Stimulated activated naive CD4-positive, alpha-beta T cell (primary cell): ENCODE data around the gene ENGASE.
"Not testable (repeated sequence)": the region's sequence is repeated elsewhere in the genome, so short reads cannot be mapped to it uniquely, and the experiment has no call there.

Experiments used
- DNase-seq, 6 experiments: peaks; one replicate each; lab custom pipeline; 2025; lab: John Stamatoyannopoulos, UW

Gene ENGASE

DNA sequence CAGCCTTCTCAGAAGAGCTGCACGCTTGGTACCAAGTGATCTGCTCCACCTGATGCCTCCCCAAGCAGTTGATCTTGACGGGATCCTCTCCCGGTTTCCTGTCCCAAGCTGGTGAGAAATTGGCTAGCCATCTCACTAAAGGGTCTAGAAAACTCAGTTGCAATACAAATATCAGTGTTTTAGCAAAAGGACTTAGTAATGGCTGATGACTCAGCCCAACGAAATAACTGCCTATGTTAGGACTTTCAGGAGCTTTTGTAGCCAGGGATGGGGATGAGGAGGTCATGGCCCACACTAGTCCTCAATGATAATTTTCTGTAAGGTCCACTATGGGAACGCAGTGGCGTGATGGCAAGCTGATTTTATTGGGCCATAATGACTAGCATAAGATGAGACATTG lies 23.3 kb upstream of the ENGASE start:
- no peak for DNase-seq

DNA sequence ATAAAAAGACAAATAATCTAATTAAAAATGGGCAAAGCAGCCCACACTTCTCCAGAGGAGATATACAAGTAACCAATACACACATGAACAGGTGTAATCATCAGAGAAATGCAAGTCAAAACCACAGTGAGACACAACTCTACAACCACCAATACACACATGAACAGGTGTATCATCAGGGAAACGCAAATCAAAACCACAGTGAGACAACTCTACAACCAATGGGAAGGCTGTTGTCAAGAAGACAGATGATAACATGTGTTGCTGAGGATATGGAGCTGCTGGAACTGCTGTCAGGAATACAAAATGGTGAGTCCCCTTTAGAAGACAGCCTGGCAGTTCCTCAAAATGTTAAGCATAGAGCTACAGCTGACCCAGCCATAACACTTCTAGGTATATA lies 22.5 kb upstream of the ENGASE start:
- no peak for DNase-seq

DNA sequence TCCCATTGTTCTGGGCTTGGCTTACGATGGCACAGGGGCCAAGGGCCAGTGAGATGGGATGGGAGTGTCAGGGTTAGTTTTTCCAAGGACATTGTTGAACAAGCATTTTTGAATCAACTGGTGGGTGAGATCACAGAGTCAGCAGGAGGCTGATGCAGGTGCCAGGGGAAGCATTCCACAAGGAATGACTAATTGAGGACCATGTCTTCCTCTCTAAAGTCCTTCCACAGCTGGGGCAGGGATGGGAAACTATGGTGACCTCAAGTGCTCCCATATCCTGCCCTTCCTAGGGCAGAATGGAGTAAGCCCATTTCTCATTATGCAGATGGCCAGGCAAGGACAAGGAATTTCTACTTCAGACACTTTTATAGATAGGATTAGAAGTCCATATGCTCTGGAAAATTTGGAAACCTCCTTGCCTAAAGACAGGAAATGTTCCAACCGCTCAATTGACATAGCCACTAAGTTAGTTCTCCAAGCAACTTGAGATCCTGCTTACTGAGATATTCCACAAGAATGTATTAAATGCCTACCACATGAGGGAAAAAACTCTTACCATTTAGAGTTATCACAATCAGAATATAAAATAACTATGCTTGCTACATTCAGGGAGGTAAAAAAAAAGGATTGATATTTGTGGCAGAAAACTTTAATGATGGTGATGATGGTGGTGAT lies 21.2 kb upstream of the ENGASE start:
- DNase-seq = no peak

DNA sequence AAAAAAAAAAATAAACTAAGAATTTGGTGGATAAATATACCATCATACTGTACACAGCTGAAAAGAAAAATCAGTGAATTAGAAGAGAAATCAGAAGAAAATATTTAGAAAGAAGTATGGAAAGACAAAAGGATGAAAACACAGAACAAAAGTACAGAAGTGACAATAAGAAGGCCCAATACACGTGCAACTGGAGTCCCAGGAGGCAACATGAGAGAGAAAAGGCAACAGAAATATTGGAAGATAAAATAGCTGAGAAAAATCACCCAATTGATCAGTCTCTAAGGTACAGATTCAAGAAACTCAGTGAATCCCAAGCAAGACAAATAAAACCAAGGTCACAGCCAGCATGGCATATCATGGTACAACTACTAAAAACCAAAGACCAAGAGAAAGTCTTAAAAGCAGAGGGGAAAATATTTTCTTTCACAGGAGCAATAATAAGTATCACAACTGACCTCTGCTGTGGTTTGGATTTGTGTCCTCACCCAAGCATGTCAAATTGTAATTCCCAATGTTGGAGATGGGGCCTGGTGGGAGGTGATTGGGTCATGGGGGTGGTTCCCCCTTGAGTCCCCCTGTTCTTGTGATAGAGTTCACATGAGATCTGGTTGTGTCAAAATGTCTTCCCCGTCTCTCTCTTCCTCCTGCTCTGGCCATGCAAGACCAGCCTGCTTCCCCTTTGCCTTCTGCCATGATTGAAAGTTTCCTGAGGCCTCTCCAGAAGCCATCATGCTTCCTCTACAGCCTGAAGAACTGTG lies 20.2 kb upstream of the ENGASE start:
- DNase-seq = no peak

DNA sequence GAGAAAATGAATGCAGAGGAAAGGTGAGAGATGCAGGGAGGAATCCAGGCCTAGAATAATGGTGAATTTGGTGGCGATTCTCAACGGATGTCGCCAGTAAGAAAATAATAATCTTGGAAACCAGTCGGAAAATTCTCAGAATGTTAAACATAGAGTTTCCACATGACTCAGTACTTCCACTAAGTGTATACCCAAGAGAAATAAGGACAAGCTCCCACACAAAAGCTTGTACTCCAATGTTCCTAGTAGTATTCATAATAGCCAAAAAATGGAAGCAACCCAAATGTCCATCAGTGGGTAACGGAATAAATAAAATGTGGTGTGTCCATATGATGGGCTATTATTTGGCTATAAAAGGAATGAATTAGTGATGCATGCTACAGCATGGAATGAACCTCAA lies 19.4 kb upstream of the ENGASE start:
- no peak for DNase-seq

DNA sequence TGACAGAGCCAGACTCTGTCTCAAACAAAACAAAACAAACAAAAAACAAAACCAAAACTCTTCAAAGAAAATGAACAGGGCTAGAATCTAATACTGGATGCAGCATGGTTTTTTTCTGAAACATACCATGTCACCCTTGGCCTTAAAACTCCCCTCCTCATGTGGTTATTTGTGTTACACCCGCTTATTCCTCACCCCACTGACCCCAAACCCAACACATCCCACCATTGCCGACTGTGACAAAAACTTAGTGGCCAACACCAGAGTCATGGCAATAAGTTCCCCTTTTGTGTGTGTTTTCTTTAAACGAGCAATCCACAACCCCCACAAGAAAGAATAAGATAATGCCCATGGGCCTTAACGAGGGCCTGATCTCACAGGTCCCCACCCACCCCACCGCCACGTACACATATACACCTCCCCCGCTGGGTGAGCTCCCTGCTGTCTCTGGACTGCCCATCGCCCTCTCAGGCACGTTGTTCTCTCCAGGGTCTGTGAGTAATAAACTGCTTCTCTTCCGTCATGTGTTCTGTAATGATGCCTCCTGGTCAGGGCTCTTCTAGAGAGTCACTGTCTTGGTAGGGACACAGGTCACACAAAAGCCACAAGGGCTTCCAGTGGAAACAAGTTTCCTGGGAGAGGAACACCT lies 16.8 kb upstream of the ENGASE start:
- DNase-seq = no peak

DNA sequence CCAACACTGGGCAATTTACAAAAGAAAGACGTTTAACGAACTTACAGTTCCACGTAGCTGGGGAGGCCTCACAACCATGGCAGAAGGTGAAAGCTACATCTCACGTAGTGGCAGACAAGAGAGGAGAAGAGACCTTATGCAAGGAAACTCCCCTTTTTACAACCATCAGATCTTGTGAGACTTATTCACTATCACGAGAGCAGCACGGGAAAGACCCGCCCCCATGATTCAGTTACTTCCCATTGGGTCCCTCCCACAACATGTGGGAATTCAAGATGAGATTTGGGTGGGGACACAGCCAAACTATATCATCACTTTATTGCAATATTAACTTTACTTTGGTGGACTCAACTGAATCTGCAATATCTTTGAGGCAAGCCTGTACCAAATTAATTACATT lies 11.9 kb upstream of the ENGASE start:
- DNase-seq = no peak

DNA sequence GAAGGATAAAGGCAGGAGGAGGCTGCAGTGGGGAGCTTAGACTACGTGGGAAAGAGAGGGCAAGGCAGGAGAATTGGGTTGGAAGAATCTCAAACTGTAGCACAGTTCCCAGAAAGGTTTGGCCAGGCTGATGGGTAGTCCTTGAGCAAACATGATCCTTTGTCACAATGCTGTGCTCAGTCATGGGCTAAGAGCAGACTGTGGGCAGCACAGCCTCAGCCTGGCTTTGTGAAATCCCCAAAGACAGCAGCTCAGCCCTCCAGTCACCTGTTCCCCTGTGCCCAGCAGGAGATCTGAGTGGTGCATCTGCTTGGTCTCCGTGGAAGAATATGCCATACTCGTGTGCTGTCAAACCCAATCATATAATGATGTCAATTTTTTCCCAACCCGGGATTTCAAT lies 10.6 kb upstream of the ENGASE start:
- no peak for DNase-seq

DNA sequence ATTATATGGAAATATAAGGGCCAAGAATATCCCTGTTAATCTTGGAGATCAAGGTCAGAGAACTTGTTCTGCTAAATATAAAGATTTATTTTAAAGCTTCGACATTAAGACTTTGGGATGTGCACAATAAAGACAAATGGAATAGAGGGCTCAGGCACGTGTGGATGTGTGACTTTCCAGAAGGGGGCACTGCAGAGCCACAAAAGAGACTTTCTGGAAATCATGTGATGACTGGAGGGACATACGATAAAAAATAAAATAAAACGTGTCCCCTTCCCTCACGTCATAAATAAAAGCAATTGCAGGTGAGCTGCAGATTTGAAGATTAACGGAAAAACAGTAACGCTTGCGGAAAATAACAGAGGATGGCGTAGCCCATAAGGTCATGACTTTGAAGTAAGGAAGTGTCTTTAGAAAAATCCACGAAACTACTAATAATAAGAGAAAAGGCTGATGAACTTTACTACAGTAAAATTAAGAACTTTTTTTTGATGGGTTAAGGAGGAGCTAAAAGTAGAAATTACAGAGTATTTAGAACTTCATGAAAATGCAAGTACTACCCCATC lies 9.4 kb upstream of the ENGASE start:
- peak in 5 of 6 experiments; percentile 26 to 66 (median 54) for DNase-seq

DNA sequence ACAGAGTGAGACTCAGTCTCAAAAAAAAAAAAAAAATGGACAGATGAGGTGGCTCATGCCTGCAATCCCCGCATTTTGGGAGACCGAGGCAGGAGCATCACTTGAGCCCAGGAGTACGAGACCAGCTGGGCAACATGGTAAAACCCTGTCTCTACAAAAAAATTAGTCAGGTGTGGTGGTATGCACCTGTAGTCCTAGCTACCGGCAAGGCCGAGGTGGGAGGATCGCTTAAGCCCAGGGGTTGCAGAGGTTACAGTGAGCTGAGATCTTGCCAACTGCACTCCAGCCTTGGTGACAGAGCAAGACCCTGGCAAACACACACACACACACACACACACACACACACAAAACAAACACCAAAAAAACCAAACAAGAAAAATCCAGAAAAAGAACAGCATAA lies 7.7 kb upstream of the ENGASE start:
- DNase-seq = no peak

DNA sequence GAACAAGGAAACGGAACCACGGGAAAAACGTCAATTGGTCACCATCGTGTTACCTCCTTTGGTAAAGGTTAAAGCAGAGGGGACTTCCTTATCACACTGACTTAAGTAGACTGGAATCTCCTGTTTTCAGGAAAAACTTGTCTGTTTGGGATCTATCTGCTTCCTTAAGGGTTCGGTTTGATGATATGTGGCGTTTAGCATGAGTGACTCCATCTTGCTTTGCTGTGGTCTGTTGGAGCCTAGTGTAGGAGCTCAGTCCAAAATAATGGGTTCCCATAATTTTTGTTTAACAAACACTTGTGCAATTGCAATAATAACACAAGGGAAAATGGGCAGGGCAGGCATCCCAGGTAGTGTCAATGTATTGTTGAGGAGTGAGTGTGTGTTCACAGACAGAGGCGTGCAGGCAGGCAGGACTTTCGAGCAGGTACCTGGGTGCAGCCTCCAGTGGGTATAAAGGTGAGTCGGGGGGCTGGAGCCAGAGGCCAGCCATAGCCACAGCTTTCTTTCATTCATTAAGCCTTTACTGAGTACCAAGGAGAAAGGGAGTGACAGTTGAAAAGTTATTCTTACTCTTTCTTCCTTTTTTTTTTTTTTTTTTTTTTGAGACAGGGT lies 4.3 kb upstream of the ENGASE start:
- DNase-seq = no peak

DNA sequence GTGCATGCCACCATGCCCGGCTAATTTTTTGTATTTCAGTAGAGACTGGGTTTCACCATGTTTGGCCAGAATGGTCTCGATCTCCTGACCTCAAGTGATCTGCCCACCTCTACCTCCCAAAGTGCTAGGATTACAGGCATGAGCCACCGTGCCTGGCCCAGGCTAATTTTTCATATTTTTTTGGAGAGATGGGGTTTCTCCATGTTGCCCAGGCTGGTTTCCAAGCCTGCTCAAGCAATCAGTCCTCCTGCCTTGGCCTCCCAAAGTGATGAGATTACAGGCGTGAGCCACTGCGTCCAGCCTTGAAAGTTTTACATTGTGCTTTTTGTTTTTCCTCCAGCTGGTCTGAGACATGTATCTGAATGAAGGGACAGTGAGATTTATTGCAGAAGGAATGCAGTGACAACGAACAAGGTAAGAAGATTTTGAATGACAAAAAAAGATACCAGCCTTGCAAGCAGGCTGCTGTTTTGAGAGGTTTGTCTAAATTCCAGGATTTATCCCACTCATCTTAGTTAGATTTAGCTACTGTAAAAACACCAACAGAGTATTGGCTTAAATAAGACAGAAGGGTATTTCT lies 3.4 kb upstream of the ENGASE start:
- no peak for DNase-seq

DNA sequence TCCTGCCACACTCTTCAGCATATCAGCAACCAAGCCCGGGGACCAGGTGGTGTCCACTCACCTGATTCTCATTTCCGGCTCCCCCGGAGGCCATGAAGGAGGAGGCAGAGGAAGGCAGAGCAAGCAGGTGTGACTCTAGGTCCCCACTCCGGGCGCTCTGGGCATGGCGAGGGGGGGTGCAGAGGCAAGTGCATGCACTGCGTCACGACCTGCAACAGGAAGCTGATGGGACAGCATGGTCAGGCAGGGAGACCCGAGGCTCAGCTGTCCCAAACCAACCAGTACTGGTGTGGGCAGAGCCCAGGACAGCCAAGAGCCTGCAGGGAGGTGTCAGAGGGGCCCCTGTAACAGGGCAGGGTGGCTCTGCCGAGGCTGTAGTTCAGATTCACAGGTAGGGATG lies 2.1 kb upstream of the ENGASE start:
- no peak for DNase-seq

DNA sequence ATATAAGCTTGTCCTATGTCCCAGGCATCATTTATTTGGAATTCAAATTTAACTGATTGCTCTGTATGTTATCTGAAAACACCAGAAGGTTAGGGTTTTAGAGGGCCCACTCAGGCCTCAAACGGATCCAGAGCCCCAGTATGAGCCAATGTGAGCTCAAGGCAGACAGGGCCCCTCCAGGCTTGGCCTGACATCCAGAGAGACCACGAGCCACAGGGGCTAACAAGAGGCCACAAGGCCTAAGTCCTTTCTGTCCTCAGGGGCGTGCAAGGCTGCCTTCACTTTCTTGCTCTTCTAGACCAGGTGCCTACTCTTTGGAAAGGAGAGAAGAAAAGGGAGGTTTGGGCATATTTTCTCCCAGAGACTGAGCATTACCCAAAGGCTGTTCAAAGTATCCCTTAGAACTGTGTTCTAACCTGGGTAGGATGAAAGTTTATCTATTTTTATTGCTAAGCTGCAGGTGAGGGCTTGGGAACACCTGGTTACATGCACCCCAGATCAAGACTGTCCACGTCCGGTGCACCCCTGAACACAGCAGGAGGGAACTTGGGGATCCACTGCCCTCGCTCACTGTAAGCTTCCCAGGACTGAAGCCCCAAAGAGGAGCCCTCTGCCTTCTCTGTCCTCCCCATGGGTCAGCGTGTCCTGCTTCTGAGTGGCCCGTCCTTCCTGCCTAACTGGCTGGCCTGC lies 1.5 kb upstream of the ENGASE start:
- DNase-seq = no peak

DNA sequence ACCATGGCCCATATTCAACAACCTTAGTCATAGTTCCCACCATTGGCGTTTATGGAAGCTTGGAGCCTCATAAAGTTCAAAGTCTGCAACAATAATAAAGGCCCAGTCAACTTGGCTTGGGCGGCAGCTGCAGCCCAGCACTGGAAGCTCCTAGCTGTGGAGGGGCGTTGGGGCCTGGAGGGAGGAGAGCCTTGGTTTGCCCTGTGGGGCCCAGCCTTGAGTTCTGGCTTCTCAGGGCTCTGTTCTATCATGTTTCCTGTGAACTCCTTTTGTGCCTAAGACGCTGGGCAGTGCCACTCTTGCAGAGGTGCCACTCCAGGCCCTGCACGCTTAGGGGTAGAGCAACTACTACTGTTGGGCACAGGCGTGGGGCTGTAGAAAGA lies 927 bp upstream of the ENGASE start:
- DNase-seq = no peak

DNA sequence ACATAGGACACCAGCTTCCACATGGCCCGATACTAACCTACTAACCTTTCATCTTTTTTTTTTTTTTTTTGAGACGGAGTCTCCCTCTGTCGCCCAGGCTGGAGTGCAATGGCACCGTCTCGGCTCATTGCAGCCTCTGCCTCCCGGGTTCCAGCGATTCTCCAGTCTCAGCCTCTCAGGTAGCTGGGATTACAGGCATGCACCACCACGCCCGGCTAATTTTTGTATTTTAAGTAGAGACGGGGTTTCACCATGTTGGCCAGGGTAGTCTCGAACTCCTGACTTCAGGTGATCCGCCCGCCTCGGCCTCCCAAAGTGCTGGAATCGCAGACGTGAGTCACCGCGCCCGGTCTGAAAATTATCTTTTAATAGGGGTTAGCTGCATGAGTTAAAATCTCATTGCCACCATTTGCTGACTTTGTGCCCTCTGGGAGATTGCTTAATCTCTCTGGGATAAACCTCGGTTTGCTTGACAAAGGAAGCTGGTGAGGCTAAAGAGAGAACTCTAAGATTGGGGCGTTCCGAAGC lies 439 bp upstream of the ENGASE start:
- DNase-seq = not testable (repeated sequence)

DNA sequence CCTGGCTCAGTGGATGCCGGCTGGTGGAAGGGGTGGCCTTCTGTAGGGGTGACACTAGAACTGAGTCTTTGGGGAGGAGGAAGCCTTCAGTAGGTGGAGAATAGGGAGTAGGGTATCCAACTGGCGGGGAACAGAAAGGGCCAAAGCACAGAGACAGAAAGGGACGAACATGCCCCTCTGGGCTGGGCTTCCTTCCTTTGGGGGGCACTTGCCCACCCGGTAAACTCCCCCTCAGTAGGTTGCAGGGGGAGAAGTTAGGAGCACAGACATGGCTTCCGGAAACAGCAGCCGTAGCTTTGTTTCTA lies 774 bp downstream of the ENGASE start:
- peak in 5 of 6 experiments; percentile 4 to 49 (median 28) for DNase-seq

DNA sequence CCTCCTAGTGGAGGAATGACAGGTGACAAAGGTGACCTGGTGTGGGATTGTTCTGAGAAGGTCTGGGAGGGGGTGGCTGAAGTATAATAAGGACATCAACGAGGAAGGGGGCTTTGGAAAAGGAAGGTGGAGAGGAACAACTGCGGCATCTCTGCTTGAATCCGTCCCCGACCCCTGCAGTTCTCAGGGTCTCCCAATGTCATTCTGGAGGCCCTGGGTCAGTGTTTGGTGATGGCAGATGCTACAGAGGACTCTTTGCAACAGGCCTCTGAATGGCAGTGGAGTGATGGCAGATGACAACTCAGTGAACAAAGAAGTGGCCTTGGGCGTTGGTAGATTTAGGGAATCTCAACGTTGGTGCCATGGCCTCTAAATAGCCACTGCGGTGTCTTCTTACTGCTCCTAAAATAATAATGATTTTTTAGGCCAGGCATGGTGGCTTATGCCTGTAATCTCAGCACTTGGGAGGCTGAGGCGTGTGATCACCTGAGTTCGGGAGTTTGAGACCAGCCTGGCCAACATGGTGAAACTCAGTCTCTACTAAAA lies 1.3 kb downstream of the ENGASE start:
- no peak for DNase-seq

DNA sequence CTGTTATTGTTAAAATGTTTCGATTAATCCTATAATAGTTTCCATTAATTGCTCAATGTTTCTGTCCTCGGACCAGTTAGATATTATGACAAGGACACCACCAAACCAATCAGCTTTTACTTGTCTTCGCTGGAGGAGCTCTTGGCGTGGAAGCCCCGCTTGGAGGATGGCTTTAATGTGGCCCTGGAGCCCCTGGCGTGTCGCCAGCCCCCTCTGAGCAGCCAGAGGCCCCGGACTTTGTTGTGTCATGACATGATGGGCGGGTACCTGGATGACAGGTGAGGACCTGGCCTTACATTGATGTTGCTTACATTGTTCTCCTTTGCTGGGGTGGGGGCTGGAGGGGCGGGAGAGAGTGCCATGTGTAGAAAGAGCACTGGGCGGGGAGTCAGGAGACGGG lies 3.0 kb downstream of the ENGASE start:
- DNase-seq = no peak

DNA sequence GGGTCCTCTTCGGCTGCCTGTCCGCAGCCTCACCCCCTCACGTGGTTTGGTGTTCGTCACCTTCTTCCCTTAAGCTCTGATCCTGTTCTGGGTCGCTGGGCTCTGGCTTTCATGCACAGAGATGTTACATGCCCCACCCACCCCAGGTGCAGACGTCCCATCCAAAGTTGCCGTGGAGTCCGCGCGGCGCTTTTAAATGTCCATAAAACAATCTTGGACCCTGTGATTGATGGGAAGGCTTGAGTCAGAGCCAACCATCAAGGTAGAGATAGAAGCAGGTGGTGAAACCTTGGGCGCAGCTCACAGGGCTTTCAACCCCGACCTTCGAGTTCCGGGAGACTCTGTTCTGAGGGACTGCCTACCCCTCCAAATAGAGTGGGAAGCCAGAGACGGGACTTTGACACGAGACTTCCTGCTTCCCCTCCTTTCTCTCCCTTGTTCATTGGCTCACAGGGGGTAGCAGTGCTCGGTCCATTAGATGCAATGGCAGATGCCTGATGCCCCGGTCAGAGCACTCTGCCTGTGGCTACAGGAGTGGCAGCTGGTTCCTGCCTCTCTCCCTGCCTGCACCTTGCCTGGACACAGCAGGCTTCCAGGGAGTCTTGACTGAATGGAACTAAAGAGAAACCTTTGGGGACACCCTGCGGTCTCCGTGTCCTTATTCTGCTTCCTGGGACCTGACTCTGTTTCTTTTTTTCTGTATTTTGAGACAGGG lies 4.0 kb downstream of the ENGASE start:
- no peak for DNase-seq
